Esophagus squamous epithelium (tissue), 5 donors: ENCODE measurements around the gene CPED1. TPM values are rescaled to one million over a fixed set of nuclear protein-coding genes. Genes with fewer than 3 reads are reported as not detected.

Experiments
- DNase-seq: peaks from one replicate; lab custom pipeline; 2025; lab: John Stamatoyannopoulos, UW
- H3K27ac ChIP-seq, 4 donors: fragments of 200-600 bp; sonication (generic); one replicate each; pipeline ENCODE4 v1.5.1; 2016 to 2019; ENCODE audit warnings: mild to moderate bottlenecking in 1 of 4
- H3K27me3 ChIP-seq, 4 donors: fragments of 200-600 bp; sonication (generic); 1 replicate in 3 of 4; 2 replicates in 1 of 4; pipeline versions ENCODE4 v1.5.1 to v1.6.0; 2017 to 2021; ENCODE audit warnings: antibody characterized with exemption in 1 of 4
- H3K36me3 ChIP-seq, 3 donors: fragments of 200-600 bp; sonication (generic); one replicate each; pipeline ENCODE4 v1.5.1; 2016 to 2019
- H3K4me1 ChIP-seq, 3 donors: fragments of 200-600 bp; sonication (generic); one replicate each; pipeline ENCODE4 v1.5.1; 2017 to 2019
- H3K4me3 ChIP-seq, 4 donors: fragments of 200-600 bp; sonication (generic); 1 replicate in 3 of 4; 2 replicates in 1 of 4; pipeline ENCODE4 v1.5.1; 2016 to 2019; ENCODE audit warnings: mild to moderate bottlenecking in 2 of 4, moderate library complexity in 1 of 4
- H3K9me3 ChIP-seq, 3 donors: fragments of 200-600 bp; sonication (generic); one replicate each; pipeline ENCODE4 v1.5.1; 2016 to 2019
- POLR2A ChIP-seq, 4 donors: fragments of 450-650 bp; IDR thresholded peaks; one replicate each; pipeline ENCODE4 v1.6.1; 2017; ENCODE audit warnings: antibody characterized with exemption in 4 of 4, mild to moderate bottlenecking in 4 of 4, moderate library complexity in 3 of 4
- WGBS, 2 donors: methylation state at CpG; one replicate each; pipeline ENCODE4 v1.1.5; 2018; 5-methylcytosine and 5-hydroxymethylcytosine counted together
- intact Hi-C: fragments of 100-400 bp; cut with DNase I; formaldehyde crosslinking; loops from one replicate; pipeline ENCODE4 v1.15.0; 2022
- total RNA-seq, 4 donors: library from RNA; depleted of rRNA; stranded (reverse); fragments of >200 nt; gene quantifications; one replicate each; pipeline ENCODE4 v1.1.0, GENCODE V29; 2016
- TF ChIP-seq, protein P1 (sequence below), 6 experiments: fragments of 450-650 bp in 4 of 6; fragments of 200-600 bp in 2 of 6; sonication (generic) in 2 of 6; IDR thresholded peaks; one replicate each; pipeline ENCODE4 v1.5.1; 2016 to 2019; ENCODE audit warnings: antibody characterized with exemption in 6 of 6, mild to moderate bottlenecking in 4 of 6, moderate library complexity in 4 of 6
- donor health status: DM: yes; HTN: yes; CAD: no.

CPED1 gene
- total RNA-seq, 4 donors from 2014 or later = 0.61 to 6.3 (median 2.3) TPM

- WGBS, 2 donors = 15 to 18% methylated on average over 1 of the region's 1 CpG
- intact Hi-C loops = no loop called here
- Histone ChIP-seq H3K27me3 (no peaks in the 10 kb centered on the region), H3K36me3 (no peaks in the 10 kb centered on the region), H3K9me3 (no peaks in the 10 kb centered on the region), H3K4me3 (no peak overlapping the region), H3K4me1 (no peaks in the 10 kb centered on the region), H3K27ac (no peak overlapping the region)
- no peak for TF ChIP-seq POLR2A (IDR thresholded peaks at IDR 0.05)
- TF ChIP-seq, protein P1, sequence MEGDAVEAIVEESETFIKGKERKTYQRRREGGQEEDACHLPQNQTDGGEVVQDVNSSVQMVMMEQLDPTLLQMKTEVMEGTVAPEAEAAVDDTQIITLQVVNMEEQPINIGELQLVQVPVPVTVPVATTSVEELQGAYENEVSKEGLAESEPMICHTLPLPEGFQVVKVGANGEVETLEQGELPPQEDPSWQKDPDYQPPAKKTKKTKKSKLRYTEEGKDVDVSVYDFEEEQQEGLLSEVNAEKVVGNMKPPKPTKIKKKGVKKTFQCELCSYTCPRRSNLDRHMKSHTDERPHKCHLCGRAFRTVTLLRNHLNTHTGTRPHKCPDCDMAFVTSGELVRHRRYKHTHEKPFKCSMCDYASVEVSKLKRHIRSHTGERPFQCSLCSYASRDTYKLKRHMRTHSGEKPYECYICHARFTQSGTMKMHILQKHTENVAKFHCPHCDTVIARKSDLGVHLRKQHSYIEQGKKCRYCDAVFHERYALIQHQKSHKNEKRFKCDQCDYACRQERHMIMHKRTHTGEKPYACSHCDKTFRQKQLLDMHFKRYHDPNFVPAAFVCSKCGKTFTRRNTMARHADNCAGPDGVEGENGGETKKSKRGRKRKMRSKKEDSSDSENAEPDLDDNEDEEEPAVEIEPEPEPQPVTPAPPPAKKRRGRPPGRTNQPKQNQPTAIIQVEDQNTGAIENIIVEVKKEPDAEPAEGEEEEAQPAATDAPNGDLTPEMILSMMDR (IDR thresholded peaks at IDR 0.05) = no peak
- no peak for DNase-seq
These were observed 216.0 kb downstream of the CPED1 start for GRCh38 chr7:121204537-121204936.

GRCh38 chr7:121205777-121206176 lies 217.3 kb downstream of the CPED1 start:
- no peak overlapping the region for H3K27ac ChIP-seq
- no peak for DNase-seq
- intact Hi-C loops = no loop called here
- no peaks in the 10 kb centered on the region for H3K36me3 ChIP-seq
- H3K4me3 ChIP-seq = no peak overlapping the region
- TF ChIP-seq POLR2A (IDR thresholded peaks at IDR 0.05) = no peak
- TF ChIP-seq, protein P1 (IDR thresholded peaks at IDR 0.05) = no peak
- H3K9me3 ChIP-seq = no peaks in the 10 kb centered on the region
- no peaks in the 10 kb centered on the region for H3K4me1 ChIP-seq
- no peaks in the 10 kb centered on the region for H3K27me3 ChIP-seq

DNA sequence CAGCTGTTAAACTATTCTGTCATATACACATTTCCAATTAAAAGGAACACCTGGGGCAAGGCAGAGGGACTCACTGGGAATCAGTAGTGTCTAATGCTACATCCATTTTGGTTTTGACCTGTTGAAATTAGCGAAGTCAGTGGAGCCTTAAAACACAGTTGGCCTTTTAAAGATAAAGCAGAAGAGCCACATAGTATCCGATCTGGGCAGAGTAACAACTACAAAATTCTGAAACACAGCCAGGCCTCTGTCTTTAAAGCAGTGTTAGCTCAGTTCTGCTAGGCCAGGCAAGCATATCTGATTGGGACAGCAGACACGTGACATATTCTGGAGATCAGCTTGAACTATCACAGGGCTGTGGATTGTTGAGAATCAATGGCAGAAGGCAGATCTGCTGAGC lies 222.7 kb downstream of the CPED1 start:
- intact Hi-C loops = no loop called here

GRCh38 chr7:121212036-121212435 lies 223.5 kb downstream of the CPED1 start:
- H3K27me3 ChIP-seq = no peaks in the 10 kb centered on the region
- TF ChIP-seq, protein P1 (IDR thresholded peaks at IDR 0.05) = no peak
- TF ChIP-seq POLR2A (IDR thresholded peaks at IDR 0.05) = no peak
- DNase-seq = no peak
- WGBS, 2 donors = 75 to 78% methylated on average over 2 of the region's 2 CpGs
- no peak overlapping the region for H3K4me3 ChIP-seq
- no peaks in the 10 kb centered on the region for H3K36me3 ChIP-seq
- no peak overlapping the region for H3K27ac ChIP-seq
- H3K9me3 ChIP-seq = no peaks in the 10 kb centered on the region
- no peaks in the 10 kb centered on the region for H3K4me1 ChIP-seq
- intact Hi-C loops = no loop called here

More for the DNA sequence above, 222.7 kb downstream of the CPED1 start:
- H3K4me1 ChIP-seq = no peaks in the 10 kb centered on the region
- 70 to 80% methylated on average over 3 of the region's 3 CpGs for WGBS, 2 donors
- TF ChIP-seq POLR2A (IDR thresholded peaks at IDR 0.05) = no peak
- TF ChIP-seq, protein P1 (IDR thresholded peaks at IDR 0.05) = no peak
- H3K27ac ChIP-seq = no peak overlapping the region
- H3K36me3 ChIP-seq = no peaks in the 10 kb centered on the region
- no peaks in the 10 kb centered on the region for H3K27me3 ChIP-seq
- H3K4me3 ChIP-seq = no peak overlapping the region
- no peak for DNase-seq
- H3K9me3 ChIP-seq = no peaks in the 10 kb centered on the region

- no peak for TF ChIP-seq POLR2A (IDR thresholded peaks at IDR 0.05)
- TF ChIP-seq, protein P1 (IDR thresholded peaks at IDR 0.05) = no peak
- intact Hi-C loops = no loop called here
- H3K27me3 ChIP-seq = no peaks in the 10 kb centered on the region
- no peak for DNase-seq
- 72 to 90% methylated on average over 2 of the region's 2 CpGs for WGBS, 2 donors
- no peaks in the 10 kb centered on the region for H3K4me1 ChIP-seq
- no peaks in the 10 kb centered on the region for H3K36me3 ChIP-seq
- H3K4me3 ChIP-seq = no peak overlapping the region
- H3K27ac ChIP-seq = no peak overlapping the region
- no peaks in the 10 kb centered on the region for H3K9me3 ChIP-seq
These were observed 226.1 kb downstream of the CPED1 start for GRCh38 chr7:121214657-121215056.
